GM18909 (cell line): ENCODE measurements around the gene ARHGAP18.

ENCODE experiments used
- ATAC-seq: cut with Tn5 transposase; IDR thresholded peaks from one replicate; pipeline ENCODE4 v1.9.1; 2021; ENCODE audit warnings: mild to moderate bottlenecking; ENCODE audit not compliant: unreplicated experiment, poor library complexity

The ARHGAP18 gene, protein sequence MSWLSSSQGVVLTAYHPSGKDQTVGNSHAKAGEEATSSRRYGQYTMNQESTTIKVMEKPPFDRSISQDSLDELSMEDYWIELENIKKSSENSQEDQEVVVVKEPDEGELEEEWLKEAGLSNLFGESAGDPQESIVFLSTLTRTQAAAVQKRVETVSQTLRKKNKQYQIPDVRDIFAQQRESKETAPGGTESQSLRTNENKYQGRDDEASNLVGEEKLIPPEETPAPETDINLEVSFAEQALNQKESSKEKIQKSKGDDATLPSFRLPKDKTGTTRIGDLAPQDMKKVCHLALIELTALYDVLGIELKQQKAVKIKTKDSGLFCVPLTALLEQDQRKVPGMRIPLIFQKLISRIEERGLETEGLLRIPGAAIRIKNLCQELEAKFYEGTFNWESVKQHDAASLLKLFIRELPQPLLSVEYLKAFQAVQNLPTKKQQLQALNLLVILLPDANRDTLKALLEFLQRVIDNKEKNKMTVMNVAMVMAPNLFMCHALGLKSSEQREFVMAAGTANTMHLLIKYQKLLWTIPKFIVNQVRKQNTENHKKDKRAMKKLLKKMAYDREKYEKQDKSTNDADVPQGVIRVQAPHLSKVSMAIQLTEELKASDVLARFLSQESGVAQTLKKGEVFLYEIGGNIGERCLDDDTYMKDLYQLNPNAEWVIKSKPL

DNA sequence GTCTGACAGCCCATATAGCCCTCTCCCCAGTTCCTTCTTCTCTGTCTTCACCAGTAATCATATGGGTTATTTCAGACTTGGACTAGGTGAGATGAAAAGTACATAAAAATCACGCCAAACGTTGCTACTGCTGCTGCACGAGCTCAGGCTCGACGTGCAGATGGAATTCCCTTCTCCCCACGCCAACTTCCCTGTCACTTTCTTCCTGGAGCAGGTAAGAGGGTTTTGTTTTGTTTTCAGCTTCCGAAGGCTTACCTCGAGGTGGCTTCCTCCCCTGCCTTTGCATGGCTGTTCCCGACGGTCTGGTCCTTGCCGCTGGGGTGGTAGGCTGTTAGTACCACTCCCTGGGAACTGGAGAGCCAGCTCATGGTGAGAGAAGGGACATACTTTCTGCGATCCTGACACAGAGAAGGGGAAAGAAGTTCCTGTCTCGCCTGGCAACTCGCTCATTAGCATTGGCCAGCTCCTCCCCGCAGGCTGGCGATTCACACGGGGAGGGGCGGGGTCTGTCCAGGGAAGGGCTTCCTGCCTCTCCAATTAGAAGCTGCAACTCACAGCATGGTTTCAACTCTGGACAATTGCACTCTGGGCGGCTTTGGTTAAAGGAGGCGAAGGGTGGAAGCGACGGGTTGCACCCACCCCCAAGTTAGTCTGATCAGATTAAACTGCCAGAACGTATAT lies at the start of gene ARHGAP18:
TSS of gene ARHGAP18 (minus strand) at position 409 of the 681 bp plus-strand sequence. CDS start at position 368, 41 bp downstream.
- peak; percentile 95 for ATAC-seq

DNA sequence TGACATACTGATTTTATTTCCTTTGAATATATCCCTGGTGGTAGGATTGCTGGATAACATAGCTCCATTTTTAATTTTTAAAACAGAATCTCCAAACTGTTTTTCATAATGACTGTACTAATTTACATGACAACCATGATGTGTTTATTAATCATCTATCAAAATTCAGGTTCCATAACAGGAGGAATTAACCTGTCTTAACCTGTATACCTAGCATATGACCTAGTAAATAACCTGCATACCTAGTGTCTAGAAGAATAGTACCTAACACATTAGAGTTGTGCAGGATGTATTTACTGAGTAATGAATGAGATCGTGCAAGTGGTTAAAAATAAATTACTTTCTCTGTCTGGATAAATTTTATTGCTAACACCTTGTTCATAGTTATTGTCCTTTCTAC lies 45.8 kb upstream of the ARHGAP18 start:
- ATAC-seq = no peak

DNA sequence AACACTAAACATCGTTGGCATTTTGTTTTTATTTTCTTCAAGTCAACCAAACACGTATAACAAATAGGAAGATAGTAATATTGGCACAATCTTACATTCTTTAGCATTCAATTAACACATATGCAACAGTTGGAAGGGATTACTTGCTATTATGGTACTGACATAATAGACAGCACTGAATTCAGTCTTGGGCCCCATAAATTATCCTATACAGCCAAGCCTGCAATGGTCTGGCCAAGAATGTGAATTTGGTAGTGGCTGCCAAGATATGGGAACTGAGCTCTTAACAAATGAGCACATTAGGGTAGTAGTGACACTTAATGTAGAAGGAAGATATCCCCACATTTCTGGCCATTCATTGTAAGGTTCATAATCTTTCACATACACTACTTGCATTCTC lies 44.8 kb upstream of the ARHGAP18 start:
- ATAC-seq = no peak

DNA sequence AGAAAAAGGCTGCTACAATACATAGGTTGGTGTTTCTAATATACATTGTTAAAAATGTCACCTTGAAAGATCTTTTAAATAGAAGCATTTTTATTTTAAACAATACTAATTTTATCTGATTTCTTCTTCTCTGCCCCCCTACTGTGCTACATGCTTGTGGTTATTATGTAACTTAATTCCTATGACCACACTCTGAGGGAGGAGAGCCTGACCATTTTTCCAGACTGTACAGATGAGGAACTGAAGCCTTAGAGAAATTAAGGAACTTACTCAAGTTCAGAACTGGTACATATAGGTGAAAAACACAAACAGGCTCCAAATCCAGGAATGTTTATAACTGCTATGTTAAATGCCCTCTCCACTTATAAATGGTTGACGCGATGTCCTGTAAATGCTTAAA lies 43.4 kb upstream of the ARHGAP18 start:
- ATAC-seq = no peak

DNA sequence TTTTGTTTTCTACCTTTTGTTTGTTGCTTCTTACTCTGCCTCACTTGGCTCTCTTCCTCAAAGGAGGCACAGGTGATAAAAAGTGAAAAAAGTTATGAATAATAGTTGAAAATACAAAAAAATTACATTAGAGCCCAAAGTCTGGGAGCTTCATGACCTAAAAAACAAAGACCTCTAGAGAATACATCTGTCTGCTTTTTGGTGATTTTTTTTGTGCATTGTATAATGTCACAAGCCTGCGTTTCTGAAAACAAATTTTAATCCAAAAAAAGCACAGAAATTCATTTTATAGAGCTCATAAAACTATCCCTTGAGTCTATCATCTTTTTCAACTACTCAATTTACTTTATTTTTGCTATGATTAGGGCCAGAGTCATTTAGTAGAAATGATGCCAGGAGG lies 41.4 kb upstream of the ARHGAP18 start:
- ATAC-seq = no peak

DNA sequence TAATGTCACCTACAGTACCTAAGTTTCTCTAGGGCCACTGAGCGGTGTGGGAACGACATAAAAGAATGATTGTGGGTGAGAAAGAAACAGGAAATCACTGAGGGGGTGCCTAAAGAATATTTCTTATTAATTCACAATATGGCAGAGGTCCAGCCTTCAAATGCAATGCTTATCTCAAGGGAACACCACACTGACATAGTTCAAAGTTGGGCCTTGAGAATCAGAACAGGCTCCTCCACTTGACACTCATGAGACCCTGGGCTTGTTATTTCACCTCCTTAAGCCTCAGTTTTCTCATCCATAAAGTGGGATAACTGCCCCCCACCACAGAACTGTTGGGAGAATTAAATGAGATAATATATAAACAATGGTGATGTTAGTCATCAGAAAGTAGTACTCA lies 40.4 kb upstream of the ARHGAP18 start:
- no peak for ATAC-seq

DNA sequence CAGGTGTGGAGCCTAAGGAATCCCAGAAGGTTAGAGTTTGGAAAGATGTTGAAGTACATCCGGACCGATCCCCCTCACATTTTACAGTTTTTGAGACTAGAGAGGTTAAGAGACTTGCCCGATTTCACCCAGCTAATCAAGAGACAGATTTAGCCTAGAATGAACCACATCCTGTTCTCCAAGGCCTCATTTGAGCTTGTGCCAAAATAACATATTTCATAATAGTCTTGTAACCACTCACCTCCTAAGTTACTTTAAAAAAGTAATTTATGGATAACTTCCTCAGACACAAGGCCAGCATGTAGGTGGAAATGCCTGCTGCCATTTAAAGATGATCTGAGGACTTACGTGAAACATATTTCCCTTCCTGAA lies 39.8 kb upstream of the ARHGAP18 start:
- ATAC-seq = peak; percentile 43

DNA sequence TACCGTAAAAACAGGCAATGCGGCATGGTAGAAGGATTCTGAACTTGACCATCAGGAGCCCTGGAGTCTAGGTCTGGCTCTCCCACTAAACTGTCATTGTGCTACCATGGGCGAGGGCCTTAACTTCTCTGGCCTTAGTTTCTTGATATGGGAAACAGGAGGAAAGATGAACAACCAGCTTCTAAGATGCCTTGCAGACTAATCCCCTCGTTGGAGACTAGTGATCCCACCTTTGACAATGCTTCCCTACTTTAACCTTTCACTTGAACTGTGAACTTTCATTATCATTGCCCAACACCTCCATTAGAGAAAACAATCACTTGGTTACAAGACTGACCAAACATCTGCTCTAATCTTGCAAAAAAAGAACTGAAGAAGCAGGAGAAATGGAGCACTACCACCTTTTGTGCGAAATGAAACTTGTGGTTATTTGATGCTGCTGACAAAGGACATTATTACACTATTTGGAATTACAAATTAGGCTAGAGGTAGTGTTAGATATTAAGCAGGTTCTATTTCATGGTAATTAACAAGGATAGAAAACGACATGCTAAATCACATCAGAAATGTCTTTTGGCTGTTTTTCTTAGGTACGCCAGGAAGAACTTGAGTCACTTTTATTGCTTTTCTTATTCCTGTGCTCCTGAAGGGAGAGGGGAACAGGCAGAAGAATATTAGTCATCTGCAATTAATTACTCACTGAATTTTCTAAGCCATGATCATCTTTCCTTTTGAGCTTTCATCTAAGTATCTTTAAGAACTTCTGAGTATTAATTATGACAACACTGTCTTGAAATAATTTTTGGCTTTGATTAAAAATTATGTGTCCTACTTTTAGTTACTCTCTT lies 39.1 kb upstream of the ARHGAP18 start:
- no peak for ATAC-seq

DNA sequence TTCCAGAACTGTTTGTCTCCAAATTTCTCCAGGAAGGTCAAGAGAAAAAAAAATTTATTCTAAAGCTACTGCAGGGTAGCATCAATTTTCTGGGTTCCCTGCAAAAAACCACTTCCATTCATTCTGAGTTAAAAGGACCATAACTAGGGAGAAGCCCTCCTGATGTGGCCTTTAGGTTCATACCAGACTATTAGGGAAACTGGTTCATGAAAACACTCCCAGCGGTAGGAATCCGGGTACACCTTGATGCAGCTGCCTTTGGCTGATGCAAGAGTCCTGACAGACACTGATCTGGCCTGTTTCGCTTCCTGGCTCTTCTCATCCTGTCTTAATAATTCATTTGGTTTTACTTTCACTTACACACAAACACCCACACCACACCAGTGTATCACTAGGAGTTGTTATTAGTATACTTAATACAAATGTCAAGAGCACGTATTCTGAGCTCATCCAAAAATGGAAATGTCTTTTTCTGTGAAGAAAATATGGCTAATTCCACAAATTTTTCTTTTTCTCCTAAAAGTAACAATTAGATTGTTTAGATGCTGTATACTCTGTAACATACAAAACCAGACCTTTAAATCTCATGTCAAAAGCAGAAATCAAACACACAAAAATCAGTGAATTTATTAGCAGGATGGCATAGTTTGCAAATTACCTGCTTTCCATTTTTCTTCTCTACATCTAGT lies 38.4 kb upstream of the ARHGAP18 start:
- peak; percentile 91 for ATAC-seq

DNA sequence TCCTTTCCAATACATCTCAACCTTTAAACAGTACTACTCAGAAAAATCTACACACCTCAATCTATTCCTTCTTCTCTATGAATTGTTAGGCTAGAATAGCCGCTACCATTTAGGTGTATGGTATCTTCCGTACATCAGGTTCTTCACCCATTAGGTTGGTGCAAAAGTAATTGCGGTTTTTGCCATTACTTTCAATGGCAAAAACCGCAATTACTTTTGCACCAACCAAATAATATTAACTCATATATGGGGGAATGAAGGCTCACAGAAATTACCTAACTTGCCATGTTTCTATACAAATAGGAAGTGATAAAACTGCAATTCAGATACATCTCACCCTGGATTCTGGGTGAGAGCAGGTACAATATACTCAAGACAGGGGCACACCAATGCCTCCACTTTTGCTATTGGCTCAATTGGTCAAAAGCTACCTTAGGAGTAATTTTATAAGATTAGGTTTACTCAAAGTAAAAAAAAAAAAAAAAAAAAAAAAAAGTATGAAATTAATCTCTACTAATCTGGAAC lies 37.7 kb upstream of the ARHGAP18 start:
- ATAC-seq = no peak

DNA sequence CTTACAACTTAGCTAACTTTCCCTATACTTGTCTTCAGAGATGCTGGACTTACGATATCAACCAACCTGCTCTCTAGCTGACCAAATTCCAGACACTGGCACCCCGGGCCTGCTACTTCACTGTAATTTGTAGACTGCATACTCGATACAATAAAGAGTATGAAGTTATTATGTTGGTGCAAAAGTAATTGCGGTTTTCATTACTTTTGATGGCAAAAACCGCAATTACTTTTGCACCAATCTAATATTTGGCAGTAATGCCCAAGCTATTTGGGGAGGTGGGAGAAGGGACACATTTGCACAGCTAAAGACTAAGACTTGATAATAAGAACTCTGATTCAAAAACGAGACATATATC lies 34.9 kb upstream of the ARHGAP18 start:
- ATAC-seq = no peak

DNA sequence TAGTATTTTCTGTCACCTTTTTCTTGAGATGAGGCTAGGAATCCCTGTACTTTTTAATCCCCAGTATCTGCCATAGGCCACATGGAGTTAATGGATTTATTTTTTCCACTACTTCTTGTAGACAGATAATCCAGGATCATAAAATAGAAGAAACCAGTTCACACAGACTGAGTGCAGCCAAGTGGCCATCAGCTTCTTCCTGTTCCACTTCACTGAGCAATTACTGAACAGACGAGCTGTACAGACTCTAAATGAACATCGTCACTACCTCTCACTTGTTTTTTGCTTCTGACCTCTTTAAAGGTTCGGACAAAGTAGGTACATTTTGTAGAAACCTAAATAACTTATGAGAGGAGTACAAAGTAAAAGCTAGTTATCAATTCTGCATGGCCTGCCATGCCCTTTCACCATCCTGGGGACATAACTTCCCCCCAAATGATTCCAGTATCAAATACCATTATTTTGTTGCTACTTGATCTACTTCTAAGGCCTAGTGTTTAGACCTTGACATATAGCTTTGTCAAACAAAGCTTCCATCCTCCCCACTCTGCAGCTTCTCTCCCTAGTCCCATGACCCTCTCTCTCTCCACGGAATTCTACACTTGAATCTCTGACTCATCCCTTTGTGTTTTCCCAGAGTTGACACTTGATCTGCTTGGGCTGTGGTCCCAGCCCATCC lies 34.4 kb upstream of the ARHGAP18 start:
- ATAC-seq = no peak

DNA sequence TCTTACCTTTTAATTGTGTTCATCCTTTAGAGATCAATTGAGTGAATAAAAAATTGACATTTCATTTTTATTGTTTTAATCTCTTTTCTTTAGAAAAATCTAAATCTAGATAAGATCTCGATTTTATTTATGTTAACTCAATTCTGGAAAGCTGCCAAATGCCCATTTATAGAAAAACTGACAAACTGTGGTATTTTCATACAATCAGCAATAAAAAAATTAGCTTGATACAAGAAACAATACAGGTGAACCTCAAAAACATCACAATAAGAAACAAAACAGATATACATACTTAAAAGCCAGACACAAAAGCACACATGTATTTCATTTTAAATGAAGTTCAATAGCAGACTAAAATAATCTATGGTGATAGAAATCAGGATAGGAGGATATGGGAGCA lies 30.0 kb upstream of the ARHGAP18 start:
- no peak for ATAC-seq

DNA sequence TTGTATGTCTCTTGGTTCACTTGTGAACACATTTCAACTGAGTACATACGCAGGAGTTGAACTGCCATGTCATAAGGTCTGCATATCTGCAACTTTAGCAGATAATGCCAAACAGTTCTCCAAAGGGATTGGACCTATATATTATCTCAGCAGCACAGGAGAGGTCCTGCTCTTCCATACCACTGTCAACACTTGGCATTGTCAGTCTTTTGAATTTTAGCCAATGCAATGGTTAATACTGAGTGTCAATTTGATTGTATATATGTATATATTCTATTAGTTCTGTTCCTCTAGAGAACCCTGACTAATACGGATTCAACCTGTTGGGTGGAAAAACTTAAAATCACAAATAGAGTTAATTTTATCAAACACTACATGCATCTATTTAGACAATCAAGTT lies 26.1 kb upstream of the ARHGAP18 start:
- ATAC-seq = no peak

DNA sequence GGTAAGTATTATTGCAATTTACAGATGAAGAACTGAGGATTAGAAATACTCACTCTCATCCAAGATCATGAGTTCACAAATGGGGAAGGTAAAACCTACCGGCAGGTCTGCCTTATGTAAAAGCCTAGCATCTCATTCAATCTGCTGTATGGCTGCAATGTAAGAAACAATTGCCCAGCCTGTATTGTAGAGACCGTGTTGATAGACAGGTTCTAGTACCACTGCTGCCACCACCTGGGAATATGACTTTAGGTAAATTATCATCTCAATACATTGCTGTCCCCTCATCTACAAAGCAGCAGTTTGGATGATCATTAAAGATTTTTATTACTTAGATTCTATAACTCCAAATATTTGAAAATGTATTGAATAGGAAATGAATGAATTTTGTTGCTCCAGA lies 23.3 kb upstream of the ARHGAP18 start:
- peak; percentile 65 for ATAC-seq

DNA sequence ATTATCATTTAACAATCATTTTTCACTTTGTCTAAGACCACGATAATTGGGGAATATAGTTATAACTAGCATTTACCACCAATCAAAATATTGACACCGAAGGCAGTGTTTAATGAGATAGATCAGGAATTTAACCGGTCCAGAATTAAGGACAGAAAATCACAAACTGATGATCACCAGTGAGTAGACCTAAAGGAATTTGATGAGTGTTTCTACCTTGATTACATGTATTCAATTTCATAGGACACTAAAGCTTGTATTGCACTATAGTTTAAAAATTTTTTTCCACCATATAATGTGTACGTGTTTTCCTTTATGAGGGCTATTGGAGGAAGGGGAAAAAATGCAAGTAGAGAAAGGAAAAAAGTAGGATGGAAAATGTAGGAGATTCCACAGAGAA lies 22.6 kb upstream of the ARHGAP18 start:
- ATAC-seq = no peak

DNA sequence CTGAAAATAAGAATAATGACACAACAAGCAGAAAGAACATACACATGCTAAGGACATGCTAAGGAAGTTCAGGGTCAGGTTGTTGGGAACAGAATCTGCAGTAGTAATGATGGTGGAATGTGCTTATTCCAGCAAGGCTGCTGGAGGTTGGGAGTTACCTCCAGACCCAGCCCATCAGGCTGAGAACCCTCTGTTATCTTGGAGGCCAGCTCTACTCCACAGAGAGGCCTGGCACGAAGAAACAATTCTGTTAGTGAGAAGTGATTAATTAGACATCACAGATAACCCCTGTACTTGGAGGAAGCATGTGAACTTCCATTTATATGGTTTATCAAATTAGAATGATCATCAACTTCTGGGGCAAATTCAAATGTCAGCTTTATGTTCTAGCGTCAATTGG lies 22.1 kb upstream of the ARHGAP18 start:
- ATAC-seq = no peak

DNA sequence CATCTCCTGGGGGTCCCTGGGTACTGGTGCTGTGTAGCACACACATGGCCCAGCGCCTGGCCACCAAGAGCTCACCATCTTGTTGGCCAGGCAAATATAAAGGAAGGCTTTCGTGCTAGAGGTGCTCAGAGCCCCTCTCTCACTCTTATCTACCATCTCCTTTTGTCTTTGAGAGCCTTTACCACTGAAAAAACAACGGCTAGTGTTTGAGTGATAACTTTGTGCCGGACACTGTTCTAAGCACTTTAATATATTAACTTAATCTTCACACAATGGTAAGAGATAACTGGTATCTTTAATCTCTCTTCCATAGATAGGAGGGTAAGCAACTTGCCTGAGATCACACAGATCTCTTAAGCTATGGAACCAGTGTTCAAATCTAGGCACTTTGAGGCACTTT lies 21.5 kb upstream of the ARHGAP18 start:
- no peak for ATAC-seq

DNA sequence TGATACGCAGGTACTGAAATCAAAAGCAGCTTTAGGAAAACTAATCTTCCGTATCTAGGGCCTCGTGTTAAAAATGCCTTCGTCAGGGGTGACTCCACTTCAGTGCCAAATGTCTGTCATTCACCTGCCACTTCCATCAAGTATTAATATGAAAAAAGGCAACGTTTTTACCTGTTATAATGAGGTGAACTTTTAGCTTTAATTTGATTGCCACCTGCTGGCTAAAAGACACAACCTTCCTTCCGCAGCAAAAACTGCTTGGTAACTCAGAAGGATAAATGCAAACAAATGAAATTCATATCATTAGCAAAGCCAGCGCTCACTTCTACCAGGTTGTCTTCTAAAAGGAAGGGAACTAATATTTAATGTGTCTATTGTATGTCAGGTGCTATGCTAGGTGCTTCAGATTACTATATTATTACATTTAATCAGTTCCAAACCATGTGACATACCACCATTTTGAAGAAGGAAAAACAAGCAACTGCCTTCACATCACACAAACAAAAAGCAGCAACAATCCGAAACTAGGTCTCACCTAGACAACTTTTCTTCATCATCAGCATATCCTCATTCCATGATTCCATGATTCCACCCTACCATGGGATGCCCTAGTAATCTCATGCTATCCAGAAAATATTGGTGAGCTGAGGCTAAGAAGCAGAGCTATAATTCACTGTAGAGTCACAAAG lies 20.6 kb upstream of the ARHGAP18 start:
- ATAC-seq = peak; percentile 77
